Adrenal gland (tissue), 12 donors: ENCODE measurements around the gene PLEKHM2. TPM values are rescaled to one million over a fixed set of nuclear protein-coding genes. Genes with fewer than 3 reads are reported as not detected.

Experiments used
- DNase-seq, 7 donors: peaks; one replicate each; pipeline ENCODE4 v3.0.0-alpha.2; 2019 to 2020
- H3K27ac ChIP-seq, 5 donors: fragments of 200-600 bp; sonication (generic) in 4 of 5; 1 replicate in 3 of 5; 2 replicates in 2 of 5; pipeline versions ENCODE4 v1.5.1 to v1.8.0; 2016 to 2020; ENCODE audit warnings: mild to moderate bottlenecking in 1 of 5
- H3K27me3 ChIP-seq: fragments of 200-600 bp; 2 replicates; pipeline ENCODE4 v1.8.0; 2021
- H3K36me3 ChIP-seq, 2 donors: fragments of 200-600 bp; replicated peaks in 1 of 2; 1 replicate in 1 of 2; 2 replicates in 1 of 2; pipeline versions ENCODE4 v1.5.1 to v1.8.0; 2018 to 2022
- H3K4me1 ChIP-seq, 2 donors: fragments of 200-600 bp; replicated peaks in 1 of 2; 1 replicate in 1 of 2; 2 replicates in 1 of 2; pipeline versions ENCODE4 v1.5.1 to v1.8.0; 2018 to 2021
- H3K4me3 ChIP-seq, 4 donors: fragments of 200-600 bp; sonication (generic) in 3 of 4; one replicate each; pipeline ENCODE4 v1.5.1; 2016 to 2018
- H3K9me3 ChIP-seq, 3 donors: fragments of 200-600 bp; sonication (generic) in 1 of 3; replicated peaks in 1 of 3; 1 replicate in 2 of 3; 2 replicates in 1 of 3; pipeline versions ENCODE4 v1.5.1 to v1.8.0; 2016 to 2021
- CTCF ChIP-seq, 6 experiments: fragments of 450-650 bp in 4 of 6; fragments of 200-600 bp in 2 of 6; sonication (generic) in 1 of 6; IDR thresholded peaks; 1 replicate in 5 of 6; 2 replicates in 1 of 6; pipeline versions ENCODE4 v1.5.1 to v1.8.0; 2016 to 2021; ENCODE audit warnings: antibody characterized with exemption in 6 of 6, mild to moderate bottlenecking in 2 of 6, moderate library complexity in 1 of 6
- POLR2A ChIP-seq, 2 donors: fragments of 450-650 bp; IDR thresholded peaks; one replicate each; pipeline ENCODE4 v1.6.1; 2017; ENCODE audit warnings: antibody characterized with exemption in 2 of 2, mild to moderate bottlenecking in 2 of 2, moderate library complexity in 1 of 2
- WGBS, 4 donors: extraction: QIAGEN DNeasy Blood & Tissue Kit in 2 of 4; methylation state at CpG; one replicate each; pipeline versions ENCODE4 v1.1.5 to v1.1.7; 2013 to 2017; 5-methylcytosine and 5-hydroxymethylcytosine counted together
- intact Hi-C, 2 donors: fragments of 100-400 bp; cut with DNase I; formaldehyde crosslinking; loops; one replicate each; pipeline versions ENCODE4 v1.14.1 to v1.15.0; 2022 to 2023
- polyA plus RNA-seq, 3 donors: library from polyadenylated mRNA; stranded (reverse); fragments of 200-250 nt in 2 of 3; fragments of 350-450 nt in 1 of 3; fragmentation: Illumina TruSeq in 1 of 3; extraction: RNeasy Lipid Tissue Mini Kit (QIAGEN cat#74804) in 1 of 3; gene quantifications; one replicate each; pipeline ENCODE4 v1.2.3, GENCODE V29; 2013 to 2014
- total RNA-seq, 9 donors: library from RNA; depleted of rRNA in 4 of 9; stranded (reverse); fragments of >200 nt in 4 of 9; fragments of 120-200 nt in 1 of 9; fragmentation: NEBNext Ultra II Directional in 1 of 9; extraction: Animal tissue kit (Norgen Biotek cat#: 25700) in 1 of 9; gene quantifications; one replicate each; pipeline versions ENCODE4 v1.1.0 to v1.2.4, GENCODE V29; 2013 to 2023
- donor health status: healthy with polysubstance abuse.
- donor health status: Bipolar disorder and iron deficiency.
- donor health status: DM: yes; HTN: yes; CAD: no.
- donor health status: DM: no; HTN: no; CAD: no.
- donor health status: DM: no; HTN: no; CAD: no.
- donor health status: DM: yes; HTN: yes; CAD: no.

The PLEKHM2 gene
- total and polyA plus RNA-seq, 12 donors = 25.8 to 103 (median 70.1) TPM

- Histone ChIP-seq H3K4me1 (peaks cover 2 to 4% of the 10 kb centered on the region in 2 donors), H3K36me3 (no peaks in the 10 kb centered on the region), H3K9me3 (no peaks in the 10 kb centered on the region), H3K27me3 (no peaks in the 10 kb centered on the region), H3K4me3 (no peak overlapping the region), H3K27ac (no peak overlapping the region)
- peak in 1 of 7 donors; percentile 35 for DNase-seq
- intact Hi-C loops = no loop called here
- TF ChIP-seq CTCF (IDR thresholded peaks at IDR 0.05) (no peak), POLR2A (IDR thresholded peaks at IDR 0.05) (no peak)
- WGBS, 4 donors = 6 to 20% (median 16%) methylated on average over 2 of the region's 2 CpGs
Measured at GRCh38 chr1:15676010-15676409, 8.1 kb upstream of the PLEKHM2 start.

DNA sequence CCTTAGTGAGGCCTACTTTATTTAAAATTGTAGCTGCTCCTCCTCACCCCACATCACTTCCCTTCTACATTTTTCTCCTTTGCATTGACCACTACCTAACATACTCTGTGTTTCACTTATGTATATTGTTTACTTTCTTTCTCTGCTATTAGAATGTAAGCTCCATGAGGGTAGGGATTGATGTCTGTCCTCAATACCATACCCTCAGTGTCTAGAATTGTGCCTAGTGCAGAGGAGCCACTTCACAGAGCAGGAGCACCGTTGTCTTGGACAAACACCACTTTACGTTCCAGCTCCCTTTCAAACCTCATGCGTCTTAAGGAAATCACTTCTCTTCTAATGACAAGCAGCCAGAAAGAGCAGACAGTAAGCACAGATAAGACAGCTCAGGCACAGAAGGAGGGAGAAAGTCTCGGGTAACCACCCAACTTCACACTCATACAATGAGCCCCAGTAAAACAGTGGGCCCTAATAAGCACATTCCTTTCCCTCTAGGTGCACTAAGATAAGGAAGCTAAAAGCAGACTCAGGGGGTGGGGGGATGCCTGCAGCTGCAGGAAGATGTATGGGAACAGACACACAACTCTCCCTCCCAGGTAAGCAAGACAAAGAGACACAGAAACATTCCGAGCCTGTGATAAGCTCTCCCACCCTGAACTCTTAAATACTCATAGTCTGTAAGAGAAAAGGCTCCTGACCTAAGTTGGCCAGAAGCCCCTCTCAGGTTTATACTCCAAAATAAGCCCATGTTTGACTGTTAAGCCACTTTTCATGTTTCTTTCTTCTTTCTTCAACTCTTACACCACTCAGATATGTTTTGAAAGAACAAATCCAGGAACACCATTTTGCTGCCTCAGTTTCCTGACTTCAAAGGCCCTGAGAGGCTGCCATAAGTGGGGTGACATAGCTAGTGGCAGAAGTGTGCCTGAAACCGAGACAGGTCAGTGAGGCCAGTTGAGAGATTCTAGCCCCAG, 7.1 kb upstream of the PLEKHM2 start:
- Histone ChIP-seq H3K4me1 (peaks cover 4% of the 10 kb centered on the region in 2 donors), H3K27me3 (no peaks in the 10 kb centered on the region), H3K27ac (no peak overlapping the region), H3K4me3 (no peak overlapping the region), H3K9me3 (no peaks in the 10 kb centered on the region), H3K36me3 (no peaks in the 10 kb centered on the region)
- TF ChIP-seq POLR2A (IDR thresholded peaks at IDR 0.05) = no peak
- WGBS, 4 donors = 90 to 96% (median 94%) methylated on average over 6 of the region's 6 CpGs
- intact Hi-C loops = no loop called here
- peak in 1 of 7 donors; percentile 25 for DNase-seq

GRCh38 chr1:15678578-15678977, 5.5 kb upstream of the PLEKHM2 start:
- Histone ChIP-seq H3K4me3 (no peak overlapping the region), H3K27me3 (no peaks in the 10 kb centered on the region), H3K9me3 (no peaks in the 10 kb centered on the region), H3K36me3 (no peaks in the 10 kb centered on the region), H3K4me1 (peaks cover 4 to 6% of the 10 kb centered on the region in 2 donors), H3K27ac (no peak overlapping the region)
- TF ChIP-seq CTCF (IDR thresholded peaks at IDR 0.05) (no peak), POLR2A (IDR thresholded peaks at IDR 0.05) (no peak)
- WGBS, 4 donors = 70 to 84% (median 76%) methylated on average over 1 of the region's 1 CpG
- peak in 1 of 7 donors; percentile 25 for DNase-seq
- intact Hi-C loops = no loop called here

- Histone ChIP-seq H3K36me3 (no peaks in the 10 kb centered on the region), H3K27ac (peak overlapping the region in 4 of 5 donors; percentile 40 to 85 (median 64)), H3K27me3 (no peaks in the 10 kb centered on the region), H3K9me3 (no peaks in the 10 kb centered on the region), H3K4me1 (peaks cover 4 to 9% of the 10 kb centered on the region in 2 donors), H3K4me3 (no peak overlapping the region)
- TF ChIP-seq POLR2A (IDR thresholded peaks at IDR 0.05) (peak in 1 of 2 donors; percentile 23), CTCF (IDR thresholded peaks at IDR 0.05) (no peak)
- intact Hi-C loops = loop anchor here in 1 of 2 donors (5.0 kb wide), 1 partner anchor 57 kb away; the partner anchor contains the start of gene SLC25A34
- peak; percentile 30 to 69 (median 64) for DNase-seq
- WGBS, 4 donors = 67 to 89% (median 81%) methylated on average over 5 to 11 of the region's 11 CpGs
Measured at GRCh38 chr1:15680131-15680530, 4.0 kb upstream of the PLEKHM2 start.
